A549 treated with AZD9567 at 1 μM for 4 hours (cell line): ENCODE data around the gene MUC5B. TPM values are rescaled to one million over a fixed set of nuclear protein-coding genes. Genes with fewer than 3 reads are reported as not detected.

Experiments used
- total RNA-seq: library from RNA; stranded (reverse); fragments of 200-300 nt; extraction: Qiagen RNA extraction; gene quantifications from 5 replicates; pipeline ENCODE4 v1.2.3, GENCODE V29; 2022; ENCODE audit not compliant: insufficient read depth

Gene MUC5B
- 1.7 to 5.3 TPM (median 4.0 TPM) in 5 replicates for total RNA-seq

DNA sequence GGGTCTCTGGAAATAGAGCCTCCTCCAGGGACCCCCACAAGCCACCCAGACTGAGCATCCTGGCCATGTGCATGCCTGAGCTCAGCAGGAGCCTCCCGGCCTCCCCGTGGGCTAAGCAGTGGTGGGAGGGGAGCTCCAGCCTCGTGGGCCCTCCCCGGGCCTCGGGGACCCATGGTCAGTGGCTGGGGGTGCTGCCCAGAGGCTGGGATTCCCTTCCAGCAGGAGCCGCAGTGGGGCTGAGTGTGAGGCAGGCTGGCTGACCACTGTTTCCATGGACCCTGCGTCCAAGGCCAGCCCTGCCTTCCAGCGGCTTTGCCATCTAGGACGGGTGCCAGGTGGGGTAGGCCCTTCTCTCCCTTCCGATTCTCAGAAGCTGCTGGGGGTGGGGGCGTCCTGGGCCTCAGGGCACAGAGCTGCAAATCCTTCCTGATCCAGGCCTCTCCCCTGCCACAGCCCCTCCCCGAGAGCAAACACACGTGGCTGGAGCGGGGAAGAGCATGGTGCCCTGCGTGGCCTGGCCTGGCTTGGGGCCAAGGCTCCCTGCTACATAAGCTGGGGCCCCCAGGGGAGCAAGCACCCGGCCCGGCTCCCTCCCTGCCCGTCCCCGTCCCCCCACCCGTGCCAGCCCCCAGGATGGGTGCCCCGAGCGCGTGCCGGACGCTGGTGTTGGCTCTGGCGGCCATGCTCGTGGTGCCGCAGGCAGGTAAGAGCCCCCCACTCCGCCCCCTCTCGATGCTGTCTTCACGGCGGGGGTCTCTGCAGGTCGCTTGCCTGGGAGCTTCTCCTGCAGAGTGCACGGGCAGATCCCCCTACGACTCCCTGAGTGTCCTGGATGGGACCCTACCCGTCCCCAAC lies at the start of gene MUC5B:
Gene MUC5B, plus strand, starts transcription at position 576 of the 855 bp plus-strand sequence. Its CDS starts 58 bp downstream, at position 634.

DNA sequence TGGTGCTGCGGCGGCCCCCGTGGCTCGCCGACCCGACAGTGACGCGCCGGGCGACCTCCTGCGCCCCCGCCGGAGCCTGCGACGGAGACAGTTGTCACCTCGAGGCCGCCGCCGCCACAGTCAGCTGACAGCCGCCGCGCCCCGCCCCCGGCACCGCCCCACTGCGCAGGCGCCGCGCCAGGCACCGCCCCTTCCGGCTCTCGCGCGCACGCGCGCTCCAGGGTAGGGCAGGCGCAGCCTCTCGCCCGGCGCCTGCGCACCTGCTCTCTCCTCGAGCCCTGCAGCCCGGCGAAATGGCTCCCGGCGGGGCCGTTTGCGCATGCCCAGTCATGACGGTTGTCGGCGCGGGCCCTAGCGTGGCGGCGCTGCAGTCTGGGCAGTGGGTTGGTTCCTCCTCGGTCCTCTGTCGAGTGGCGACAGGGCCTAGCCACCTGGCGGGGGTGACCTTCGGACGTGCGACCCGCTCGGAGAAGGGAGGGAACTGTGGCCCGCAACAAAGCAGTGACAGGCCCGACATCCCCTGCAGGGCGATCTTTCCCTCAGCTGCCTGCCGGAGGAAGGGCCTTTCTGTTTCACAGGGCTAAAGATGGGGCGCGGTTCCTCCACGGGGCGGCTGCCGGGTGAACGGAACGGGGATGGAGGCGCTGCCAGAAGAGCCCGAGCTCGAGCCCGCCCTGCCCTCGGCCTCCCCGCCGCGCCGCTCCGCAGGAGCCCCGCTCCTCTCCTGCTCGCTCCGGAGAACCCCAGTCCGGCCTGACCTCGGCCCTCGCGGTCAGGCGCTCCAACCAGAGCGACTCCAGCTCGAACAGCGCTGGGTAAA lies 86.8 kb downstream of the MUC5B start, which contains the start of gene TOLLIP:
Gene TOLLIP, minus strand, starts transcription at position 135 of the 820 bp plus-strand sequence. Its CDS starts 134 bp downstream, at position 1.

Other genes with a start within 250 kb of the MUC5B start
- gene MUC6, start 186.3 kb upstream of the MUC5B start, total RNA-seq, result 0.01 to 0.06 TPM (median 0.02 TPM) in 3 of 5 replicates, not detected in the others
- 0.13 to 0.42 TPM (median 0.25 TPM) in 4 of 5 replicates, not detected in the other for gene MUC2, start 148.2 kb upstream of the MUC5B start, total RNA-seq
- 1.1 to 2.3 TPM (median 1.6 TPM) in 5 replicates for gene MUC5AC, start 65.1 kb upstream of the MUC5B start, total RNA-seq
- gene TOLLIP, start 86.6 kb downstream of the MUC5B start, total RNA-seq, result 24.8 to 59.5 TPM (median 58.5 TPM) in 5 replicates
- 2.9 to 8.6 TPM (median 6.9 TPM) in 5 replicates for gene BRSK2, start 166.9 kb downstream of the MUC5B start, total RNA-seq